HepG2 (cell line): ENCODE results near the gene SMAD3. TPM values are rescaled to one million over a fixed set of nuclear protein-coding genes. Genes with fewer than 3 reads are reported as not detected.
A peak's percentile ranks its signal among the peaks of the same experiment; 100 is the strongest.

Experiments
- AGO2 ChIP-seq: fragments of 200-400 bp; formaldehyde crosslinking; optimal IDR thresholded peaks from 2 replicates; pipeline ENCODE3; 2017; ENCODE audit warnings: mild to moderate bottlenecking, low read depth, low read length, moderate library complexity
- ARID3A ChIP-seq: IDR thresholded peaks from 2 replicates; pipeline ENCODE4 v1.6.1; 2012; ENCODE audit warnings: low read depth, low read length, improper control_type of control experiment
- ATRX ChIP-seq: sonication (generic); formaldehyde crosslinking; IDR thresholded peaks from 2 replicates; pipeline ENCODE4 v1.4.0; 2020; ENCODE audit warnings: missing genetic modification reagents, borderline replicate concordance
- CHCHD3 ChIP-seq: sonication (generic); formaldehyde crosslinking; IDR thresholded peaks from 2 replicates; pipeline ENCODE4 v1.8.0; 2022; ENCODE audit warnings: mild to moderate bottlenecking, missing genetic modification reagents, moderate library complexity
- MTA3 ChIP-seq: sonication (generic); formaldehyde crosslinking; IDR thresholded peaks from 2 replicates; pipeline ENCODE4 v1.4.0; 2020; ENCODE audit warnings: missing genetic modification reagents
- NBN ChIP-seq: fragments of 450-650 bp; conservative IDR thresholded peaks from 2 replicates; pipeline ENCODE4 v1.6.1; 2017
- RBM22 ChIP-seq: fragments of 200-400 bp; formaldehyde crosslinking; optimal IDR thresholded peaks from 2 replicates; pipeline ENCODE3; 2017; ENCODE audit warnings: mild to moderate bottlenecking, low read length, moderate library complexity
- SUZ12 ChIP-seq: fragments of 150-350 bp; IDR thresholded peaks from 2 replicates; pipeline ENCODE4 v1.6.1; 2014; ENCODE audit warnings: low read depth, low read length
- TAF1 ChIP-seq: sonication (generic); formaldehyde crosslinking; IDR thresholded peaks from 2 replicates; pipeline ENCODE4 v1.4.0; 2020; ENCODE audit warnings: missing genetic modification reagents
- TCF12 ChIP-seq, 2 experiments: fragments of 450-650 bp in 1 of 2; sonication (generic) in 1 of 2; formaldehyde crosslinking in 1 of 2; IDR thresholded peaks; 2 replicates each; pipeline versions ENCODE4 v1.6.1 to v1.8.0; 2017 to 2022; ENCODE audit warnings: antibody characterized with exemption in 1 of 2, mild to moderate bottlenecking in 1 of 2, missing genetic modification reagents in 1 of 2, moderate library complexity in 1 of 2
- ZBTB20 ChIP-seq: sonication (generic); formaldehyde crosslinking; IDR thresholded peaks from 2 replicates; pipeline ENCODE4 v1.8.1; 2023; ENCODE audit warnings: missing genetic modification reagents, low read depth, mild to moderate bottlenecking, borderline replicate concordance
- ZBTB34 ChIP-seq: sonication (generic); formaldehyde crosslinking; IDR thresholded peaks from 2 replicates; pipeline ENCODE4 v1.8.0; 2022; ENCODE audit warnings: mild to moderate bottlenecking, missing genetic modification reagents
- ZBTB7A ChIP-seq: sonication (generic); formaldehyde crosslinking; IDR thresholded peaks from 2 replicates; pipeline ENCODE4 v1.8.0; 2022; ENCODE audit warnings: mild to moderate bottlenecking, missing genetic modification reagents
- ZBTB8A ChIP-seq: sonication (generic); formaldehyde crosslinking; IDR thresholded peaks from 2 replicates; pipeline ENCODE4 v1.4.0; 2020; ENCODE audit warnings: mild to moderate bottlenecking, low read depth, missing genetic modification reagents, borderline replicate concordance
- ZC3H4 ChIP-seq: sonication (generic); formaldehyde crosslinking; IDR thresholded peaks from 2 replicates; pipeline ENCODE4 v1.4.0; 2020; ENCODE audit warnings: missing genetic modification reagents, borderline replicate concordance
- ZFP90 ChIP-seq: sonication (generic); formaldehyde crosslinking; IDR thresholded peaks from 2 replicates; pipeline ENCODE4 v1.8.0; 2022; ENCODE audit warnings: missing genetic modification reagents, mild to moderate bottlenecking, inconsistent platforms, borderline replicate concordance
- ZNF746 ChIP-seq: sonication (generic); formaldehyde crosslinking; IDR thresholded peaks from 2 replicates; pipeline ENCODE4 v1.8.0; 2022; ENCODE audit warnings: mild to moderate bottlenecking, missing genetic modification reagents
- ZNF839 ChIP-seq: sonication (generic); formaldehyde crosslinking; IDR thresholded peaks from 2 replicates; pipeline ENCODE4 v1.4.0; 2020; ENCODE audit warnings: missing genetic modification reagents, mild to moderate bottlenecking, borderline replicate concordance
- polyA plus RNA-seq, 8 experiments: library from polyadenylated mRNA; depleted of rRNA in 3 of 8; stranded (reverse) in 7 of 8; unstranded in 1 of 8; fragments of >200 nt; fragmentation: Illumina TruSeq in 4 of 8; extraction: Trizol in 4 of 8; gene quantifications; 2 replicates each; pipeline versions ENCODE4 v1.2.1 to v1.2.3, GENCODE V29; 2011 to 2016; ENCODE audit warnings: low read depth in 4 of 8, missing spikeins in 1 of 8, mixed read lengths in 1 of 8; ENCODE audit not compliant: insufficient read depth in 1 of 8
- total RNA-seq, 5 experiments: library from RNA; depleted of rRNA; stranded (reverse); fragments of >200 nt; fragmentation: Illumina TruSeq; extraction: Trizol; gene quantifications; 2 replicates each; pipeline ENCODE4 v1.2.3, GENCODE V29; 2016; ENCODE audit warnings: low read depth in 1 of 5
- TF ChIP-seq, protein P1 (sequence below): sonication (generic); formaldehyde crosslinking; conservative IDR thresholded peaks from 2 replicates; pipeline ENCODE4 v1.4.0; 2020; ENCODE audit warnings: mild to moderate bottlenecking, missing genetic modification reagents, moderate library complexity
- TF ChIP-seq, protein P2 (sequence below): sonication (generic); formaldehyde crosslinking; IDR thresholded peaks from 2 replicates; pipeline ENCODE4 v1.4.0; 2020; ENCODE audit warnings: missing genetic modification reagents

Gene SMAD3
- total and polyA plus RNA-seq, 2 of the 13 experiments (the other 11 are each of a cell fraction or from before 2014, with no cell fraction given) = 8.6 to 56.3 TPM

GRCh38 chr15:67048281-67049279, 16.8 kb upstream of the SMAD3 start (continued):
- TF ChIP-seq ZBTB34 (CRISPR knock-in tag) (no peak), MTA3 (no peak), ATRX (CRISPR knock-in tag) (no peak), AGO2 (no peak), TCF12 (IDR thresholded peaks at IDR 0.05) (no peak), TCF12 (CRISPR knock-in tag; IDR thresholded peaks at IDR 0.05) (no peak), ZC3H4 (CRISPR knock-in tag) (no peak), ARID3A (peak; percentile 85), SUZ12 (no peak), CHCHD3 (CRISPR knock-in tag) (no peak), ZBTB7A (no peak), NBN (no peak), ZNF839 (no peak), ZBTB8A (CRISPR knock-in tag) (no peak), ZFP90 (CRISPR knock-in tag) (no peak), ZBTB20 (CRISPR knock-in tag) (peak; percentile 59; the same call in 1 of the 2 replicates), ZNF746 (CRISPR knock-in tag) (no peak), RBM22 (no peak), TAF1 (CRISPR knock-in tag) (peak; percentile 34)
- TF ChIP-seq, protein P1, sequence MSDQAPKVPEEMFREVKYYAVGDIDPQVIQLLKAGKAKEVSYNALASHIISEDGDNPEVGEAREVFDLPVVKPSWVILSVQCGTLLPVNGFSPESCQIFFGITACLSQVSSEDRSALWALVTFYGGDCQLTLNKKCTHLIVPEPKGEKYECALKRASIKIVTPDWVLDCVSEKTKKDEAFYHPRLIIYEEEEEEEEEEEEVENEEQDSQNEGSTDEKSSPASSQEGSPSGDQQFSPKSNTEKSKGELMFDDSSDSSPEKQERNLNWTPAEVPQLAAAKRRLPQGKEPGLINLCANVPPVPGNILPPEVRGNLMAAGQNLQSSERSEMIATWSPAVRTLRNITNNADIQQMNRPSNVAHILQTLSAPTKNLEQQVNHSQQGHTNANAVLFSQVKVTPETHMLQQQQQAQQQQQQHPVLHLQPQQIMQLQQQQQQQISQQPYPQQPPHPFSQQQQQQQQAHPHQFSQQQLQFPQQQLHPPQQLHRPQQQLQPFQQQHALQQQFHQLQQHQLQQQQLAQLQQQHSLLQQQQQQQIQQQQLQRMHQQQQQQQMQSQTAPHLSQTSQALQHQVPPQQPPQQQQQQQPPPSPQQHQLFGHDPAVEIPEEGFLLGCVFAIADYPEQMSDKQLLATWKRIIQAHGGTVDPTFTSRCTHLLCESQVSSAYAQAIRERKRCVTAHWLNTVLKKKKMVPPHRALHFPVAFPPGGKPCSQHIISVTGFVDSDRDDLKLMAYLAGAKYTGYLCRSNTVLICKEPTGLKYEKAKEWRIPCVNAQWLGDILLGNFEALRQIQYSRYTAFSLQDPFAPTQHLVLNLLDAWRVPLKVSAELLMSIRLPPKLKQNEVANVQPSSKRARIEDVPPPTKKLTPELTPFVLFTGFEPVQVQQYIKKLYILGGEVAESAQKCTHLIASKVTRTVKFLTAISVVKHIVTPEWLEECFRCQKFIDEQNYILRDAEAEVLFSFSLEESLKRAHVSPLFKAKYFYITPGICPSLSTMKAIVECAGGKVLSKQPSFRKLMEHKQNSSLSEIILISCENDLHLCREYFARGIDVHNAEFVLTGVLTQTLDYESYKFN (CRISPR knock-in tag) = peak; percentile 88
- TF ChIP-seq, protein P2, sequence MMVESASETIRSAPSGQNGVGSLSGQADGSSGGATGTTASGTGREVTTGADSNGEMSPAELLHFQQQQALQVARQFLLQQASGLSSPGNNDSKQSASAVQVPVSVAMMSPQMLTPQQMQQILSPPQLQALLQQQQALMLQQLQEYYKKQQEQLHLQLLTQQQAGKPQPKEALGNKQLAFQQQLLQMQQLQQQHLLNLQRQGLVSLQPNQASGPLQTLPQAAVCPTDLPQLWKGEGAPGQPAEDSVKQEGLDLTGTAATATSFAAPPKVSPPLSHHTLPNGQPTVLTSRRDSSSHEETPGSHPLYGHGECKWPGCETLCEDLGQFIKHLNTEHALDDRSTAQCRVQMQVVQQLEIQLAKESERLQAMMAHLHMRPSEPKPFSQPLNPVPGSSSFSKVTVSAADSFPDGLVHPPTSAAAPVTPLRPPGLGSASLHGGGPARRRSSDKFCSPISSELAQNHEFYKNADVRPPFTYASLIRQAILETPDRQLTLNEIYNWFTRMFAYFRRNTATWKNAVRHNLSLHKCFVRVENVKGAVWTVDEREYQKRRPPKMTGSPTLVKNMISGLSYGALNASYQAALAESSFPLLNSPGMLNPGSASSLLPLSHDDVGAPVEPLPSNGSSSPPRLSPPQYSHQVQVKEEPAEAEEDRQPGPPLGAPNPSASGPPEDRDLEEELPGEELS (CRISPR knock-in tag) = peak; percentile 92
